Mesothelial cell of epicardium (in vitro differentiated cells): ENCODE measurements around the gene FAM171A2. TPM values are rescaled to one million over a fixed set of nuclear protein-coding genes. Genes with fewer than 3 reads are reported as not detected.
"Not testable (repeated sequence)": the region's sequence is repeated elsewhere in the genome, so short reads cannot be mapped to it uniquely, and the experiment has no call there.

ENCODE experiments used
- DNase-seq, 2 experiments: peaks; one replicate each; pipeline ENCODE4 v3.0.0; 2021; ENCODE audit warnings: low spot score in 2 of 2; ENCODE audit not compliant: unreplicated experiment in 2 of 2
- H3K27ac Mint-ChIP-seq: 2 replicates; pipeline ENCODE4 v1.8.0; 2021; ENCODE audit warnings: mixed read lengths
- H3K27me3 Mint-ChIP-seq: 2 replicates; pipeline ENCODE4 v1.8.0; 2021; ENCODE audit warnings: low read depth, mixed read lengths
- H3K36me3 Mint-ChIP-seq: 2 replicates; pipeline ENCODE4 v1.8.0; 2021; ENCODE audit warnings: mixed read lengths
- H3K4me1 Mint-ChIP-seq: 2 replicates; pipeline ENCODE4 v1.8.0; 2021; ENCODE audit warnings: mixed read lengths
- H3K4me3 Mint-ChIP-seq: 2 replicates; pipeline ENCODE4 v1.8.0; 2021; ENCODE audit warnings: mild to moderate bottlenecking, moderate library complexity, mixed read lengths
- H3K9me3 Mint-ChIP-seq: 2 replicates; pipeline ENCODE4 v1.8.0; 2021; ENCODE audit warnings: mixed read lengths
- CTCF ChIP-seq: fragments of 200-600 bp; sonication (generic); IDR thresholded peaks from one replicate; pipeline ENCODE4 v1.5.0; 2021; ENCODE audit warnings: antibody characterized with exemption; ENCODE audit not compliant: unreplicated experiment
- total RNA-seq: library from RNA; stranded (reverse); gene quantifications from 3 replicates; pipeline ENCODE4 v1.2.1, GENCODE V29; 2021

The FAM171A2 gene
- total RNA-seq, 1 donor from 2014 or later: 64.7 TPM

GRCh38 chr17:44348234-44348987, 15.2 kb downstream of the FAM171A2 start:
- DNase-seq: no peak
- Mint-ChIP-seq H3K4me1 (peaks cover 16% of the 10 kb centered on the region), H3K27ac (no peak overlapping the region), H3K36me3 (peaks cover 5% of the 10 kb centered on the region), H3K4me3 (no peak overlapping the region), H3K27me3 (no peaks in the 10 kb centered on the region), H3K9me3 (no peaks in the 10 kb centered on the region)
- no peak for TF ChIP-seq CTCF

GRCh38 chr17:44347206-44348055, 16.2 kb downstream of the FAM171A2 start:
- H3K9me3 Mint-ChIP-seq, H3K36me3 Mint-ChIP-seq, DNase-seq, H3K27ac Mint-ChIP-seq, H3K27me3 Mint-ChIP-seq, H3K4me3 Mint-ChIP-seq: not testable (repeated sequence)
- H3K4me1 Mint-ChIP-seq: peaks cover 12% of the 10 kb centered on the region

- Mint-ChIP-seq H3K36me3 (peaks cover 3% of the 10 kb centered on the region), H3K4me1 (peaks cover 12% of the 10 kb centered on the region), H3K27ac (no peak overlapping the region), H3K4me3 (peak overlapping the region; percentile 93), H3K9me3 (no peaks in the 10 kb centered on the region), H3K27me3 (no peaks in the 10 kb centered on the region)
- no peak for DNase-seq
- TF ChIP-seq CTCF: no peak
Measured at GRCh38 chr17:44346064-44346844, 17.4 kb downstream of the FAM171A2 start.

- Mint-ChIP-seq H3K4me1 (peaks cover 12% of the 10 kb centered on the region), H3K36me3 (peaks cover 3% of the 10 kb centered on the region), H3K27me3 (no peaks in the 10 kb centered on the region), H3K9me3 (no peaks in the 10 kb centered on the region), H3K4me3 (peak overlapping the region; percentile 93), H3K27ac (peak overlapping the region; percentile 96)
- TF ChIP-seq CTCF: peak; percentile 54
- DNase-seq: no peak
Measured at GRCh38 chr17:44345454-44346026, 18.1 kb downstream of the FAM171A2 start.

GRCh38 chr17:44344939-44345453, 18.7 kb downstream of the FAM171A2 start, which contains the start of gene GRN:
TSS of gene GRN (plus strand) at chr17:44345302. CDS start at chr17:44349165, 3,863 bp downstream.
- peak; percentile 83 to 91 for DNase-seq
- Mint-ChIP-seq H3K4me1 (peaks cover 12% of the 10 kb centered on the region), H3K4me3 (peak within 1 kb of the TSS; percentile 93), H3K9me3 (no peaks in the 10 kb centered on the region), H3K36me3 (peaks cover 3% of the 10 kb centered on the region), H3K27me3 (no peaks in the 10 kb centered on the region), H3K27ac (peak within 1 kb of the TSS; percentile 96)
- TF ChIP-seq CTCF: no peak
